SK-N-SH treated with all-trans-retinoic acid at 6 μM for 48 hours (cell line): ENCODE measurements around the gene TIPIN.

ENCODE experiments used
- CREB5 ChIP-seq: fragments of 250-450 bp; sonication (Bioruptor Pico); IDR thresholded peaks from 2 replicates; pipeline ENCODE4 v1.5.1; 2020; ENCODE audit warnings: low read depth, mild to moderate bottlenecking, moderate library complexity
- CSDC2 ChIP-seq: fragments of 250-450 bp; sonication (Bioruptor Pico); IDR thresholded peaks from 2 replicates; pipeline ENCODE4 v1.5.0; 2020; ENCODE audit warnings: mild to moderate bottlenecking, moderate library complexity
- ISL1 ChIP-seq: fragments of 250-450 bp; sonication (Bioruptor Pico); IDR thresholded peaks from 2 replicates; pipeline ENCODE4 v2.1.2; 2022; ENCODE audit warnings: mild to moderate bottlenecking, moderate library complexity
- PATZ1 ChIP-seq: fragments of 250-450 bp; sonication (Bioruptor Pico); IDR thresholded peaks from 2 replicates; pipeline ENCODE4 v1.8.0; 2020; ENCODE audit warnings: mild to moderate bottlenecking, moderate library complexity, borderline replicate concordance
- TF ChIP-seq, protein P1 (sequence below): fragments of 250-450 bp; sonication (Bioruptor Pico); IDR thresholded peaks from 2 replicates; pipeline ENCODE4 v1.5.1; 2021; ENCODE audit warnings: mild to moderate bottlenecking, moderate library complexity
- TF ChIP-seq, protein P2 (sequence below): fragments of 250-450 bp; sonication (Bioruptor Pico); IDR thresholded peaks from 2 replicates; pipeline ENCODE4 v1.5.0; 2020; ENCODE audit warnings: mild to moderate bottlenecking, moderate library complexity

- TF ChIP-seq CREB5 (no peak), ISL1 (CRISPR knock-in tag) (no peak), PATZ1 (no peak), CSDC2 (CRISPR knock-in tag) (no peak)
- TF ChIP-seq, protein P1, sequence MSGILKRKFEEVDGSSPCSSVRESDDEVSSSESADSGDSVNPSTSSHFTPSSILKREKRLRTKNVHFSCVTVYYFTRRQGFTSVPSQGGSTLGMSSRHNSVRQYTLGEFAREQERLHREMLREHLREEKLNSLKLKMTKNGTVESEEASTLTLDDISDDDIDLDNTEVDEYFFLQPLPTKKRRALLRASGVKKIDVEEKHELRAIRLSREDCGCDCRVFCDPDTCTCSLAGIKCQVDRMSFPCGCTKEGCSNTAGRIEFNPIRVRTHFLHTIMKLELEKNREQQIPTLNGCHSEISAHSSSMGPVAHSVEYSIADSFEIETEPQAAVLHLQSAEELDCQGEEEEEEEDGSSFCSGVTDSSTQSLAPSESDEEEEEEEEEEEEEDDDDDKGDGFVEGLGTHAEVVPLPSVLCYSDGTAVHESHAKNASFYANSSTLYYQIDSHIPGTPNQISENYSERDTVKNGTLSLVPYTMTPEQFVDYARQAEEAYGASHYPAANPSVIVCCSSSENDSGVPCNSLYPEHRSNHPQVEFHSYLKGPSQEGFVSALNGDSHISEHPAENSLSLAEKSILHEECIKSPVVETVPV (CRISPR knock-in tag): no peak
- TF ChIP-seq, protein P2, sequence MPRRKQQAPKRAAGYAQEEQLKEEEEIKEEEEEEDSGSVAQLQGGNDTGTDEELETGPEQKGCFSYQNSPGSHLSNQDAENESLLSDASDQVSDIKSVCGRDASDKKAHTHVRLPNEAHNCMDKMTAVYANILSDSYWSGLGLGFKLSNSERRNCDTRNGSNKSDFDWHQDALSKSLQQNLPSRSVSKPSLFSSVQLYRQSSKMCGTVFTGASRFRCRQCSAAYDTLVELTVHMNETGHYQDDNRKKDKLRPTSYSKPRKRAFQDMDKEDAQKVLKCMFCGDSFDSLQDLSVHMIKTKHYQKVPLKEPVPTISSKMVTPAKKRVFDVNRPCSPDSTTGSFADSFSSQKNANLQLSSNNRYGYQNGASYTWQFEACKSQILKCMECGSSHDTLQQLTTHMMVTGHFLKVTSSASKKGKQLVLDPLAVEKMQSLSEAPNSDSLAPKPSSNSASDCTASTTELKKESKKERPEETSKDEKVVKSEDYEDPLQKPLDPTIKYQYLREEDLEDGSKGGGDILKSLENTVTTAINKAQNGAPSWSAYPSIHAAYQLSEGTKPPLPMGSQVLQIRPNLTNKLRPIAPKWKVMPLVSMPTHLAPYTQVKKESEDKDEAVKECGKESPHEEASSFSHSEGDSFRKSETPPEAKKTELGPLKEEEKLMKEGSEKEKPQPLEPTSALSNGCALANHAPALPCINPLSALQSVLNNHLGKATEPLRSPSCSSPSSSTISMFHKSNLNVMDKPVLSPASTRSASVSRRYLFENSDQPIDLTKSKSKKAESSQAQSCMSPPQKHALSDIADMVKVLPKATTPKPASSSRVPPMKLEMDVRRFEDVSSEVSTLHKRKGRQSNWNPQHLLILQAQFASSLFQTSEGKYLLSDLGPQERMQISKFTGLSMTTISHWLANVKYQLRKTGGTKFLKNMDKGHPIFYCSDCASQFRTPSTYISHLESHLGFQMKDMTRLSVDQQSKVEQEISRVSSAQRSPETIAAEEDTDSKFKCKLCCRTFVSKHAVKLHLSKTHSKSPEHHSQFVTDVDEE (CRISPR knock-in tag): no peak
Measured at GRCh38 chr15:66364944-66365528, 8.6 kb upstream of the TIPIN start.
